ENCODE data around the gene SLC6A2. TPM values are rescaled to one million over a fixed set of nuclear protein-coding genes. Genes with fewer than 3 reads are reported as not detected.

Gene SLC6A2
- total and polyA plus RNA-seq, 12 donors = 0.26 to 32.8 (median 8.6) TPM

DNA sequence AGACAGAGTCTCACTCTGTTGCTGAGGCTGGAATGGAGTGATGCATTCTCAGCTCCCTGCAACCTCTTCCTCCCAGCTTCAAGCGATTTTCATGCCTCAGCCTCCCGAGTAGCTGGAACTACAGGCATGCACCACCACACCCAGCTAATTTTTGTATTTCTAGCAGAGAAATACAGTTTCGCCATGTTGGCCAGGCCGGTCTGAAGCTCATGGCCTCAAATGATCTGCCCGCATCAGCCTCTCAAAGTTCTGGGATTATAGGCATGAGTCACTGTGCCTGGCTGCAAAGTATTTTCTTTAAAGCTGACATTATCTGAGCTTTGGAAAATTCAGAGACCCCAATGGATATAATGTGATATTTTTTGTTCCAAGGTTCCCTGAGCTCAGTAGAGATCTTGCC lies 31.1 kb upstream of the SLC6A2 start:
- peaks cover 0 to 4% of the 10 kb centered on the region in 2 donors for H3K4me1 ChIP-seq (replicated peaks in 1 of 2)
- intact Hi-C loops (cut with DNase I) = no loop called here
- no peak overlapping the region for H3K4me3 ChIP-seq
- no peaks in the 10 kb centered on the region for H3K27me3 ChIP-seq
- no peaks in the 10 kb centered on the region for H3K36me3 ChIP-seq (replicated peaks in 1 of 2)
- H3K27ac ChIP-seq = no peak overlapping the region
- H3K9me3 ChIP-seq (replicated peaks in 1 of 3) = no peaks in the 10 kb centered on the region
- TF ChIP-seq, protein P1, sequence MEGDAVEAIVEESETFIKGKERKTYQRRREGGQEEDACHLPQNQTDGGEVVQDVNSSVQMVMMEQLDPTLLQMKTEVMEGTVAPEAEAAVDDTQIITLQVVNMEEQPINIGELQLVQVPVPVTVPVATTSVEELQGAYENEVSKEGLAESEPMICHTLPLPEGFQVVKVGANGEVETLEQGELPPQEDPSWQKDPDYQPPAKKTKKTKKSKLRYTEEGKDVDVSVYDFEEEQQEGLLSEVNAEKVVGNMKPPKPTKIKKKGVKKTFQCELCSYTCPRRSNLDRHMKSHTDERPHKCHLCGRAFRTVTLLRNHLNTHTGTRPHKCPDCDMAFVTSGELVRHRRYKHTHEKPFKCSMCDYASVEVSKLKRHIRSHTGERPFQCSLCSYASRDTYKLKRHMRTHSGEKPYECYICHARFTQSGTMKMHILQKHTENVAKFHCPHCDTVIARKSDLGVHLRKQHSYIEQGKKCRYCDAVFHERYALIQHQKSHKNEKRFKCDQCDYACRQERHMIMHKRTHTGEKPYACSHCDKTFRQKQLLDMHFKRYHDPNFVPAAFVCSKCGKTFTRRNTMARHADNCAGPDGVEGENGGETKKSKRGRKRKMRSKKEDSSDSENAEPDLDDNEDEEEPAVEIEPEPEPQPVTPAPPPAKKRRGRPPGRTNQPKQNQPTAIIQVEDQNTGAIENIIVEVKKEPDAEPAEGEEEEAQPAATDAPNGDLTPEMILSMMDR (IDR thresholded peaks at IDR 0.05) = no peak
- TF ChIP-seq POLR2A (IDR thresholded peaks at IDR 0.05) = no peak
- 89 to 96% (median 93%) methylated on average over 5 of the region's 5 CpGs for WGBS, 4 donors
- DNase-seq = no peak

DNA sequence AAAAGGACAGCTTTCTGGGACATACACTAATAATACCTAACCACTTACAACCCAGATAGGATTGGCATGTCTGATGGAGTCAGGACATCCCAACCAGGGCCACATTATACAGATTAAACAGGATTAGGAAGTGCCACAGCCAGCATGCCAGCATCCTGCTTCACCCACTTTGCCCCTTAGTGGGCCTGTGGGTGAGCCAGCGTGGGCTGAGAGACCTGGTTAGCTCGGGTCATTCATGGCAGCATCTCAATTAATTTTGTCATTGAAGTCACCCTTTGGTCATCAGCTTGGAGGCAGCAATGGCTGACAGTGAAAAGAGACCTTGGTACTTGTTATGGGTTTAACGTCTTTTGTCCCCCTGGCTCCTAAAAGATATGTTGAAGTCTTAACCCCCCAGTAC lies 29.9 kb upstream of the SLC6A2 start:
- Histone ChIP-seq H3K27ac (no peak overlapping the region), H3K27me3 (no peaks in the 10 kb centered on the region), H3K4me3 (no peak overlapping the region), H3K36me3 (replicated peaks in 1 of 2) (no peaks in the 10 kb centered on the region), H3K9me3 (replicated peaks in 1 of 3) (no peaks in the 10 kb centered on the region), H3K4me1 (replicated peaks in 1 of 2) (peaks cover 0 to 4% of the 10 kb centered on the region in 2 donors)
- DNase-seq = no peak
- TF ChIP-seq POLR2A (IDR thresholded peaks at IDR 0.05) = no peak
- TF ChIP-seq, protein P1 (IDR thresholded peaks at IDR 0.05) = no peak
- intact Hi-C loops (cut with DNase I) = no loop called here
- WGBS, 4 donors = 83 to 96% (median 92%) methylated on average over 3 of the region's 3 CpGs

DNA sequence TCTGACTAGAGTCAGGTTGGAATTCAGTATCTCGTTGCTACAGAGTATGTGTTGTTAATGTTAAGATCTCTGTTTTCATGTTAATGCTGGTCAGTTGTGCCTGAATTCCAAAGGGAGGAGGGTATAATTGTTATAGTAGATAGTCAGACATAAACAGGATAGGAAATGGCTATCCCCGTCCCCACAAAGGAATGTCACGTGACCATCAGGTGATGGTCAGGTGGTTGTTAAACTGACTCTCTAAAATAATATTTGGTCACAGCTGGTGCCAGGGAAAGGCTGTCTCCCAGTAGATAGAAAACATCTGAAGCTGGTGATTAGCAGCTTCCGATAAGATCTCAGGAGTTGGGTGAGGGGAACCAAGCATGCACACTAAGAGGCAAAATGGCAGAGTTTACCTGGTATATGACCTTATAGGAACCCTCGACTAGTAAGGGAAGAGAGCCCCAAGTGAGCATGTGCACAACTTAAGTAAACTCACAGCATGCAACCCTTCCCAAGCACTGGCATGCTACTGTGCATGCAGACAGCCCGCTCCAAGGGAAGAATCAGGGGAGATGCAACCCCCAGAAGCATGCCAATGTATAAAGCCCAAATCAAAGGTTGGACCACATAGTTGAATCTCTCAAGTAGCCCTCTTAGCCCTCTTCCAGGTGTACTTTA lies 27.4 kb upstream of the SLC6A2 start:
- H3K27me3 ChIP-seq = no peaks in the 10 kb centered on the region
- no peaks in the 10 kb centered on the region for H3K9me3 ChIP-seq (replicated peaks in 1 of 3)
- no peak overlapping the region for H3K4me3 ChIP-seq
- no peaks in the 10 kb centered on the region for H3K36me3 ChIP-seq (replicated peaks in 1 of 2)
- TF ChIP-seq, protein P1 (IDR thresholded peaks at IDR 0.05) = no peak
- no peak for TF ChIP-seq POLR2A (IDR thresholded peaks at IDR 0.05)
- no peak for DNase-seq
- intact Hi-C loops (cut with DNase I) = no loop called here
- H3K27ac ChIP-seq = no peak overlapping the region
- 65 to 73% (median 69%) methylated on average over 6 of the region's 6 CpGs for WGBS, 4 donors
- H3K4me1 ChIP-seq (replicated peaks in 1 of 2) = no peaks in the 10 kb centered on the region

DNA sequence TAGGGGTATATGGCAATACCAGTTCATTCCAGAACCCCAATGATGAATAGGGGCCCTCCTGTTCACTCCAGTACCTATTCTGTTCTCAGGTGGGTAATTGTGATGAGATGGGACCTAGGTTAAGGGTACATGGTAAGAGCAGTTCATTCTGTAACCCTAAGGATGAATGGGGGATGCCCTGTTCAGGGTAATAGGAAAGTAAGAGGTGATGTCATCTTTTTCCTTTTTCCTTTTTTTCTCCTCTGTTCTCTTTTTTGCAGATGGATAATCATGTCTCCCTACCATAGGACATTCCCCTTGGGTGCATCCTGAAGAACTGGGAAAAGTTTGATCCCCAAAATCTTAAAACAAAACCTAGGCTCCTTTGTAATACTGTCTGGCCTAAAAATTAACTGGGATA lies 25.0 kb upstream of the SLC6A2 start:
- no peak overlapping the region for H3K27ac ChIP-seq
- no peaks in the 10 kb centered on the region for H3K4me1 ChIP-seq (replicated peaks in 1 of 2)
- TF ChIP-seq, protein P1 (IDR thresholded peaks at IDR 0.05) = no peak
- TF ChIP-seq POLR2A (IDR thresholded peaks at IDR 0.05) = no peak
- no peak for DNase-seq
- no peaks in the 10 kb centered on the region for H3K27me3 ChIP-seq
- intact Hi-C loops (cut with DNase I) = no loop called here
- no peaks in the 10 kb centered on the region for H3K36me3 ChIP-seq (replicated peaks in 1 of 2)
- no peak overlapping the region for H3K4me3 ChIP-seq
- no peaks in the 10 kb centered on the region for H3K9me3 ChIP-seq (replicated peaks in 1 of 3)

Measured in adrenal gland (tissue), 12 donors.